Natural killer cell (primary cell): ENCODE results near the gene RIC8B. TPM values are rescaled to one million over a fixed set of nuclear protein-coding genes. Genes with fewer than 3 reads are reported as not detected.
"Not testable (repeated sequence)": the region's sequence is repeated elsewhere in the genome, so short reads cannot be mapped to it uniquely, and the experiment has no call there.

Experiments
- ATAC-seq, 3 donors: fragments of 150-1000 bp in 2 of 3; fragments of 200-7000 bp in 1 of 3; cut with Tn5 transposase; 1 replicate in 1 of 3; 2 replicates in 2 of 3; pipeline ENCODE4 v1.10.0; 2021; ENCODE audit warnings: mild to moderate bottlenecking in 2 of 3, moderate library complexity in 2 of 3
- DNase-seq, 2 donors: peaks; one replicate each; pipeline versions ENCODE4 v3.0.0 to v3.0.0-alpha.2; 2013 to 2021; ENCODE audit warnings: mixed read lengths in 1 of 2
- H3K27ac ChIP-seq: one replicate; pipeline ENCODE4 v1.5.1; 2013; ENCODE audit warnings: mild to moderate bottlenecking, low read length
- H3K27me3 ChIP-seq: one replicate; pipeline ENCODE4 v1.6.1; 2013; ENCODE audit warnings: low read length; ENCODE audit not compliant: control insufficient read depth, insufficient read depth
- H3K36me3 ChIP-seq: one replicate; pipeline ENCODE4 v1.6.1; 2013; ENCODE audit warnings: low read length; ENCODE audit not compliant: control insufficient read depth, insufficient read depth
- H3K4me1 ChIP-seq: one replicate; pipeline ENCODE4 v1.6.1; 2013; ENCODE audit warnings: low read length; ENCODE audit not compliant: control insufficient read depth, insufficient read depth
- H3K4me3 ChIP-seq: one replicate; pipeline ENCODE4 v1.5.1; 2013; ENCODE audit warnings: low read length
- H3K9me3 ChIP-seq: one replicate; pipeline ENCODE4 v1.6.1; 2013; ENCODE audit warnings: low read length; ENCODE audit not compliant: control insufficient read depth, insufficient read depth
- H3K27ac Mint-ChIP-seq, 2 donors: one replicate each; pipeline ENCODE4 v1.8.0; 2022; ENCODE audit warnings: mild to moderate bottlenecking in 2 of 2, mixed read lengths in 2 of 2, moderate library complexity in 1 of 2
- H3K27me3 Mint-ChIP-seq, 2 donors: one replicate each; pipeline ENCODE4 v1.8.0; 2022; ENCODE audit warnings: low read depth in 2 of 2, mixed read lengths in 2 of 2
- H3K36me3 Mint-ChIP-seq: one replicate; pipeline ENCODE4 v1.8.0; 2022; ENCODE audit warnings: mixed read lengths
- H3K4me1 Mint-ChIP-seq, 2 donors: one replicate each; pipeline ENCODE4 v1.8.0; 2022; ENCODE audit warnings: mixed read lengths in 2 of 2
- H3K4me3 Mint-ChIP-seq: one replicate; pipeline ENCODE4 v1.8.0; 2022; ENCODE audit warnings: mild to moderate bottlenecking, moderate library complexity, mixed read lengths
- H3K9me3 Mint-ChIP-seq, 2 donors: one replicate each; pipeline ENCODE4 v1.8.0; 2022; ENCODE audit warnings: mixed read lengths in 2 of 2
- CTCF ChIP-seq: fragments of 200-600 bp; IDR thresholded peaks from one replicate; pipeline ENCODE4 v1.8.0; 2022; ENCODE audit warnings: antibody characterized with exemption
- WGBS: methylation state at CpG from one replicate; pipeline ENCODE4 v1.1.7; 2013; ENCODE audit warnings: missing lambda C conversion rate; ENCODE audit not compliant: insufficient coverage; 5-methylcytosine and 5-hydroxymethylcytosine counted together
- intact Hi-C: fragments of 100-400 bp; cut with micrococcal nuclease; formaldehyde crosslinking; loops from one replicate; pipeline ENCODE4 v1.14.2; 2022
- total RNA-seq, 4 donors: library from RNA; stranded (reverse); fragments of 120-200 nt in 1 of 4; gene quantifications; one replicate each; pipeline versions ENCODE4 v1.2.3 to v1.2.4, GENCODE V29; 2013 to 2022

Gene RIC8B
- total RNA-seq, 3 donors from 2014 or later (not counting 1 experiment from before 2014, with no cell fraction given), result 12.1 to 21.3 (median 15.5) TPM

- no peaks in the 10 kb centered on the region for H3K9me3 Mint-ChIP-seq
- peaks cover 5% of the 10 kb centered on the region for H3K27me3 ChIP-seq
- intact Hi-C loops, result no loop called here
Measured at GRCh38 chr12:106917503-106917902, 143.0 kb downstream of the RIC8B start.

GRCh38 chr12:106918746-106919145 lies 144.3 kb downstream of the RIC8B start:
- Histone ChIP-seq H3K4me1 (peaks cover 8% of the 10 kb centered on the region), H3K27me3 (peaks cover 5% of the 10 kb centered on the region), H3K9me3 (no peaks in the 10 kb centered on the region), H3K4me3 (no peak overlapping the region), H3K27ac (no peak overlapping the region), H3K36me3 (no peaks in the 10 kb centered on the region)
- ATAC-seq (no peak), DNase-seq (peak in 1 of 2 donors; percentile 8)
- WGBS, result 12% methylated on average over 3 of the region's 3 CpGs
- Mint-ChIP-seq H3K9me3 (no peaks in the 10 kb centered on the region), H3K4me3 (no peak overlapping the region), H3K36me3 (no peaks in the 10 kb centered on the region), H3K4me1 (peaks cover 19 to 20% of the 10 kb centered on the region in 2 donors), H3K27me3 (peaks cover 18 to 27% of the 10 kb centered on the region in 2 donors), H3K27ac (no peak overlapping the region)
- TF ChIP-seq CTCF, result no peak
- intact Hi-C loops, result no loop called here

More at GRCh38 chr12:106917503-106917902, 143.0 kb downstream of the RIC8B start:
- Mint-ChIP-seq H3K36me3 (no peaks in the 10 kb centered on the region), H3K27ac (no peak overlapping the region), H3K27me3 (peaks cover 7 to 19% of the 10 kb centered on the region in 2 donors), H3K4me1 (peaks cover 19 to 20% of the 10 kb centered on the region in 2 donors), H3K4me3 (no peak overlapping the region)
- H3K27ac ChIP-seq, result no peak overlapping the region
- ATAC-seq (no peak), DNase-seq (no peak)
- no peak overlapping the region for H3K4me3 ChIP-seq
- H3K9me3 ChIP-seq, result no peaks in the 10 kb centered on the region
- no peaks in the 10 kb centered on the region for H3K36me3 ChIP-seq
- no peak for TF ChIP-seq CTCF
- WGBS, result 56% methylated on average over 7 of the region's 7 CpGs
- H3K4me1 ChIP-seq, result peaks cover 8% of the 10 kb centered on the region

GRCh38 chr12:106919910-106920544 lies 145.5 kb downstream of the RIC8B start:
- 88% methylated on average over 1 of the region's 4 CpGs for WGBS
- Histone ChIP-seq H3K27ac (no peak overlapping the region), H3K27me3 (peaks cover 5% of the 10 kb centered on the region), H3K9me3 (no peaks in the 10 kb centered on the region), H3K4me3 (no peak overlapping the region), H3K4me1 (peaks cover 1% of the 10 kb centered on the region), H3K36me3 (no peaks in the 10 kb centered on the region)
- H3K9me3 Mint-ChIP-seq, result no peaks in the 10 kb centered on the region
- H3K4me3 Mint-ChIP-seq, result no peak overlapping the region
- no peaks in the 10 kb centered on the region for H3K36me3 Mint-ChIP-seq
- intact Hi-C loops, result loop anchor here (1.0 kb wide), 2 partner anchors 534 to 563 kb away; partner anchors contain the start of gene POLR3B
- H3K27me3 Mint-ChIP-seq, result peaks cover 25 to 29% of the 10 kb centered on the region in 2 donors
- ATAC-seq (peak; percentile 44 to 55 (median 48)), DNase-seq (peak in 1 of 2 donors; percentile 74)
- peak; percentile 89 for TF ChIP-seq CTCF
- no peak overlapping the region for H3K27ac Mint-ChIP-seq
- H3K4me1 Mint-ChIP-seq, result peaks cover 13 to 14% of the 10 kb centered on the region in 2 donors

- H3K9me3 Mint-ChIP-seq, H3K27me3 ChIP-seq, H3K4me1 ChIP-seq, intact Hi-C loops, H3K27ac ChIP-seq, H3K9me3 ChIP-seq, H3K4me3 Mint-ChIP-seq, H3K36me3 ChIP-seq, H3K4me3 ChIP-seq, DNase-seq, H3K4me1 Mint-ChIP-seq, ATAC-seq, H3K27ac Mint-ChIP-seq, H3K36me3 Mint-ChIP-seq: not testable (repeated sequence)
- 94% methylated on average over 2 of the region's 2 CpGs for WGBS
- H3K27me3 Mint-ChIP-seq, result peaks cover 25 to 26% of the 10 kb centered on the region in 2 donors
Measured at GRCh38 chr12:106921976-106922375, 147.5 kb downstream of the RIC8B start.

- H3K9me3 ChIP-seq, H3K4me3 ChIP-seq, H3K27ac ChIP-seq, H3K9me3 Mint-ChIP-seq, DNase-seq, intact Hi-C loops, H3K4me1 ChIP-seq, H3K36me3 Mint-ChIP-seq, H3K4me3 Mint-ChIP-seq, H3K36me3 ChIP-seq, H3K27ac Mint-ChIP-seq, H3K4me1 Mint-ChIP-seq, H3K27me3 ChIP-seq, ATAC-seq: not testable (repeated sequence)
- WGBS, result 90% methylated on average over 2 of the region's 2 CpGs
- H3K27me3 Mint-ChIP-seq, result peaks cover 32 to 39% of the 10 kb centered on the region in 2 donors
Measured at GRCh38 chr12:106923594-106923993, 149.1 kb downstream of the RIC8B start.
